ENCODE measurements around the gene FAM200B. TPM values are rescaled to one million over a fixed set of nuclear protein-coding genes. Genes with fewer than 3 reads are reported as not detected.
A peak's percentile ranks its signal among the peaks of the same experiment; 100 is the strongest.

Gene FAM200B
- total and polyA plus RNA-seq, 7 experiments from 2014 or later, result 10.6 to 91.6 (median 35.8) TPM

DNA sequence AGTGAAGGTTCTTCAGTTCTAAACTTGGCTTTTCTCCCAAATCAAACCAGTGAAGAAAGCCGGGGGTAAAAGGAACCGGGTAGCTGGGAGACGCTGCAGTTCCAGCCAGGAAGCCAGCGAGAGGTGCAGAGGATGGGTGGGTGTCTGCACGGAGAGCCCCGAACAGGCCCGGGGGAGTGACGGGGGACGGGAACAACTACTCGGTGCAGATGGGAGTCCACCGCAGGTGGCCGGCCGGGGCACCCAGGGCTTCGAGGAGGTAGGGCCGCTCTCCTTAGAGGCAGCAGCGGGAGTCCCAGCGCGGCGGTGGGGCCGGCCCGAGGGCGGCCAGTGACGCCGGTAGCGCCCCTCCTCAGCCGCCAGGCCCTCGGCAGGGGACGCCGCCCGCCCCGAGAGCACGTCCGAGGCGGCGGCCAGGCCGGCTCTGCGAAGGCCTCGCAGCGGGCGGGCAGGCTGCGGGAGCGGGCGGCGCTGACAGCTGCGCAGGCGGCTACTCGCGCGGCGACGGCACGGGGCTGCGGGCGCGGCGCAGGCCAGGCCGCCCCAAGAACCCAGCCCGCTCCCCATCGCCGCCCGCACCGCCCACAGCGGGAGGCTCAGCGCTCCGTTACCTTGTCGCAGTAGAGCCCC, 26.9 kb upstream of the FAM200B start:
- intact Hi-C loops (cut with micrococcal nuclease), result loop anchor here (1.0 to 10.0 kb wide), 12 partner anchors 27 to 1683 kb away; partner anchors contain the start of genes CPEB2 (in 2 of the 2), FAM200B (in 2 of the 2), CD38 (in 1 of the 2) and TAPT1 (in 1 of the 2)
- ChIA-PET POLR2A (interaction anchor here (0.6 to 4.6 kb wide), 9 partner anchors 10 to 730 kb away, joined by 3 to 44 read pairs (median 3); partner anchors contain the start of gene FAM200B), CTCF (interaction anchor here (0.6 to 1.6 kb wide), 2 partner anchors 30 to 197 kb away, joined by 3 to 4 read pairs; no protein-coding TSS in a partner anchor)
- peak; percentile 63 for ATAC-seq
- peaks cover 0 to 2% (median 0%) of the 10 kb centered on the region in 5 donors for H3K27me3 Mint-ChIP-seq
- peaks cover 0 to 4% (median 0%) of the 10 kb centered on the region in 11 donors for H3K9me3 Mint-ChIP-seq
- Histone ChIP-seq H3K36me3 (ENCODE audit: control insufficient read depth in 2 of 3, insufficient read depth in 3 of 3, low read length in 3 of 3) (peaks cover 0 to 3% (median 0%) of the 10 kb centered on the region in 3 experiments), H3K4me3 (ENCODE audit: low read length) (peak overlapping the region; percentile 67), H3K27me3 (ENCODE audit: control insufficient read depth in 2 of 2, insufficient read depth in 2 of 2, low read length in 2 of 2) (no peaks in the 10 kb centered on the region), H3K27ac (ENCODE audit: low read depth, low read length) (peak overlapping the region; percentile 90), H3K9me3 (ENCODE audit: control insufficient read depth in 2 of 3, low read length in 3 of 3) (no peaks in the 10 kb centered on the region), H3K4me1 (ENCODE audit: control insufficient read depth in 2 of 2, insufficient read depth in 2 of 2, low read length in 2 of 2) (peaks cover 34 to 35% of the 10 kb centered on the region in 2 donors)
- H3K36me3 Mint-ChIP-seq, result peaks cover 0 to 4% (median 0%) of the 10 kb centered on the region in 5 donors
- peak in 4 of 9 donors; percentile 18 to 37 (median 28) for DNase-seq
- H3K27ac Mint-ChIP-seq, result peak overlapping the region; percentile 90 to 98 (median 96)
- peak overlapping the region; percentile 94 to 100 (median 97) for H3K4me3 Mint-ChIP-seq
- peaks cover 27 to 56% (median 48%) of the 10 kb centered on the region in 7 donors for H3K4me1 Mint-ChIP-seq

DNA sequence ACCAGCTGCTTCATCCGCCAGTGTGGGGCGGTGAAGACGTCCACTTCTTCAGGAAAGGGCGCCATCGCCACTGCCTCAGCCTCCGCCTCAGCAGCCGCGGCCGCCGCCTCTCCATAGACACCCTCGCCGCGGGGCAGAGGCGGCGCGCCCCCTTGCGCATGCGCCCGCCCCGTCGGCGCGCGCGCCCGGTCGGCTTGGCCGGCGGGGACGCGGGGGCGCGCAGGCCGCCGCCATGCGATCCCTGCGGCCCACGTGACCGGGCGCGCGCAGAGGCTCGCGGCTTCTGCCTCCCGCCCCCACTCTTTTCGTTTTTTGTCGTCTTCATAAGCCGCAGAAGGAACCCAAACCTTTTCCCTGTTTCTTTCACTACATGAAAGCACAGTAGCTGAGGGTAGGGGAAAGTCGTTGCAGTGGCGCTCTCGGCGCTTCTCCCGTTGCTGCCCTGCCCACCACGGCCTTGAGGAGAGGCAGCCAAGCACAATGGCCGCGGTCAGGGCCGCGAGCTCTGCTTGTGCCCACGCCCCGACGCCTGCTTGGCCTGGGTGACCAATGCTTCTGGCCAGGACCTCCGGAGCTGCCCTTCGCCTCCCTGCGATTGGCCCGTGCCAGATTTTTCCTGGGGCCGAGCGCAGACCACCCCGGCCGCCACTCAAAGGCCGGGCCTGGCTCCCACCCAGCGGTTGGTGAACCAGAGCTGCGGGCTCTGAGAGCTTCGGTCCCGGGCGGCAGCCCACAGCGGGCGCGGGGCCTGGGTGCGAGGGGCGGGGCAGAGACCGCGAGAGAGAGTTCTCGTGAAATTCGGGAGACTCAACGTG, 26.2 kb upstream of the FAM200B start, which contains the start of gene FBXL5:
Gene FBXL5 (minus strand): TSS at position 135 of the 815 bp plus-strand sequence. CDS start 70 bp downstream, at position 65.
- CTCF ChIA-PET, result no interaction called here
- H3K4me3 ChIP-seq (ENCODE audit: low read length), result peak within 1 kb of the TSS; percentile 87
- peaks cover 21 to 49% (median 45%) of the 10 kb centered on the region in 7 donors for H3K4me1 Mint-ChIP-seq
- intact Hi-C loops (cut with micrococcal nuclease), result loop anchor here (1.0 to 10.0 kb wide), 7 partner anchors 26 to 1682 kb away; partner anchors contain the start of genes CPEB2 (in 2 of the 2), FAM200B (in 2 of the 2) and CD38 (in 1 of the 2)
- H3K27ac ChIP-seq (ENCODE audit: low read depth, low read length), result peak within 1 kb of the TSS; percentile 90
- H3K9me3 Mint-ChIP-seq, result peaks cover 0 to 4% (median 0%) of the 10 kb centered on the region in 11 donors
- no peaks in the 10 kb centered on the region for H3K9me3 ChIP-seq (ENCODE audit: control insufficient read depth in 2 of 3, low read length in 3 of 3)
- peaks cover 0 to 4% (median 0%) of the 10 kb centered on the region in 5 donors for H3K36me3 Mint-ChIP-seq
- peaks cover 29% of the 10 kb centered on the region in 2 donors for H3K4me1 ChIP-seq (ENCODE audit: control insufficient read depth in 2 of 2, insufficient read depth in 2 of 2, low read length in 2 of 2)
- H3K4me3 Mint-ChIP-seq, result peak within 1 kb of the TSS; percentile 94 to 100 (median 97)
- H3K27ac Mint-ChIP-seq, result peak within 1 kb of the TSS; percentile 90 to 98 (median 98)
- peaks cover 0 to 3% (median 0%) of the 10 kb centered on the region in 3 experiments for H3K36me3 ChIP-seq (ENCODE audit: control insufficient read depth in 2 of 3, insufficient read depth in 3 of 3, low read length in 3 of 3)
- peak; percentile 77 to 92 (median 87) for DNase-seq
- H3K27me3 Mint-ChIP-seq, result peaks cover 0 to 2% (median 0%) of the 10 kb centered on the region in 5 donors
- peak; percentile 92 for ATAC-seq
- POLR2A ChIA-PET, result interaction anchor here (0.6 to 4.6 kb wide), 12 partner anchors 9 to 730 kb away, joined by 3 to 44 read pairs (median 4); partner anchors contain the start of gene FAM200B
- H3K27me3 ChIP-seq (ENCODE audit: control insufficient read depth in 2 of 2, insufficient read depth in 2 of 2, low read length in 2 of 2), result no peaks in the 10 kb centered on the region

DNA sequence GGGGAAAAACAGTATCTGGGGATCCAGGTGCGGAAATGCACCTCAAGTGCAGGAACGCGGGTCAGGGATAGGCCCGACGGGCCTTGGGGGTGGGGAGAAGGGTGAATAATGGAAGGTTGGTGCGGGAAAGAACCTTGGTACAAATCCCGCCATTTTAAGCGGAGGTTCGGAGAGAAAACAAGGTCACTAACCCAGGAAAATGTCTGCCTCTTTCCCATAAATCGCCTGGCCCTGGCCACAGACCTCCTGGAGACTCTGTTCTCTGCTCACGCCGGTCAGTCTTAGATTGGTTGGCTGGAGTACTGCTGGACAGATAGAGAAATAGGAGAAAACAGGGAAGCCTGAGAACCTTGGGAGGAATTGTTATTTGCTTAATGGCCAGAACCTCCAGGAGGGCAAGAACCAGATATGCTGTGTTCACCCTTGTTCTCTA, 25.6 kb upstream of the FAM200B start:
- Mint-ChIP-seq H3K27me3 (peaks cover 0 to 2% (median 0%) of the 10 kb centered on the region in 5 donors), H3K36me3 (peaks cover 0 to 4% (median 0%) of the 10 kb centered on the region in 5 donors), H3K27ac (peak overlapping the region; percentile 90 to 98 (median 96)), H3K9me3 (peaks cover 0 to 4% (median 0%) of the 10 kb centered on the region in 11 donors), H3K4me1 (peaks cover 19 to 44% (median 40%) of the 10 kb centered on the region in 7 donors), H3K4me3 (peak overlapping the region; percentile 91 to 99 (median 95))
- ATAC-seq, result no peak
- POLR2A ChIA-PET, result interaction anchor here (0.6 to 4.6 kb wide), 7 partner anchors 8 to 653 kb away, joined by 3 to 44 read pairs (median 4); partner anchors contain the start of gene FAM200B
- Histone ChIP-seq H3K27ac (ENCODE audit: low read depth, low read length) (peak overlapping the region; percentile 90), H3K36me3 (ENCODE audit: control insufficient read depth in 2 of 3, insufficient read depth in 3 of 3, low read length in 3 of 3) (peaks cover 0 to 3% (median 0%) of the 10 kb centered on the region in 3 experiments), H3K4me1 (ENCODE audit: control insufficient read depth in 2 of 2, insufficient read depth in 2 of 2, low read length in 2 of 2) (peaks cover 29% of the 10 kb centered on the region in 2 donors), H3K27me3 (ENCODE audit: control insufficient read depth in 2 of 2, insufficient read depth in 2 of 2, low read length in 2 of 2) (no peaks in the 10 kb centered on the region), H3K4me3 (ENCODE audit: low read length) (peak overlapping the region; percentile 87), H3K9me3 (ENCODE audit: control insufficient read depth in 2 of 3, low read length in 3 of 3) (no peaks in the 10 kb centered on the region)
- peak in 1 of 9 donors; percentile 11 for DNase-seq
- intact Hi-C loops (cut with micrococcal nuclease), result loop anchor here (5.0 to 10.0 kb wide), 2 partner anchors 731 to 1681 kb away; no protein-coding TSS in a partner anchor
- CTCF ChIA-PET, result no interaction called here

DNA sequence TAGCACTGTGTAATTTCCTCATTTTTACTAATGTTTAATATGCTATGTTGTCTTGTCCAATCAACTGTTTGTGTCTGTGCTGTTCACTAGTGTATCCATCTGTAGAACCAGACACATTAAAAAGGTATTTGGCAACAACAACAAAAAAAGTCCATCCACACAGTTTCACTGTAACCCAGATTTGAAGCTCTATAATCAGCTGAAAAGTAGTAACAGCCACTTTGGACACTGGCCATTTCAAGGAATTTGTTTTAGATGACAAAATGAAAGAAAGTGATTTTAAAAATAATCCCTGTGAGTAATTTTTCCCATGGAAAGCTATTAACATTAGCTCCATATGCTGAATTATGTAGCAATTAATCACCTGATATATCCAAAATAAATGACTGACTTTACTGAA, 24.3 kb upstream of the FAM200B start:
- H3K4me3 ChIP-seq (ENCODE audit: low read length), result no peak overlapping the region
- Mint-ChIP-seq H3K27ac (peak overlapping the region in 3 of 9 donors; percentile 79 to 98 (median 96)), H3K4me3 (peak overlapping the region in 3 of 10 donors; percentile 18 to 67 (median 50))

DNA sequence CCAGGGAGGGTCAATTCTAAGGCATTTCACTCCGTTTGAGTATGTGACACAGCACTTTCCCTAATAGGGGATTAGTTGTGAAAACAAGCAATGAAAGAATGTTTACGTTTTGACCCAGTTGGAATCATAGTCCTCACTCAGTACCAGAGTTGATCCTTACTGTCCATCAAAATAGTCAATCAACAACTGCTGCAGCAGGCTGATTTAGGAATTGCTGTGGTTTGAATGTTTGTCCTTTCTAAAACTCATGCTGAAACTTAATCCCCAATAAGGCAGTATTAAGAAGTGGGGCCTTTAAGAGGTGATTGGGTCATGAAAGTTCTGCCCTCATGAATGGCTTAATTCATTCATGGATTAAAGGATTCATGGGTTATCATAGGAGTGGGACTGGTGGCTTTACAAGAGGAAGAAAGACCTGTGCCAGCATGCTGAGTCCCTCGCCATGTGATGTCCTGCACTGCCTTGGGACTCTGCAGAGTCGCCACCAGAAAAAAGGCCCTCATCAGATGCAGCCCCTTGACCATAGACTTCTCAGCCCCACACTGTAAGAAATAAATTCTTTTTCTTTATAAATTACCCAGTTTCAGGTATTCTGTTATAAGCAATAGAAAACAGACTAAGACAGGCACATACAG, 23.4 kb upstream of the FAM200B start:
- H3K4me3 ChIP-seq (ENCODE audit: low read length), result no peak overlapping the region
- H3K36me3 ChIP-seq (ENCODE audit: control insufficient read depth in 2 of 3, insufficient read depth in 3 of 3, low read length in 3 of 3), result peaks cover 0 to 3% (median 0%) of the 10 kb centered on the region in 3 experiments
- peaks cover 0 to 2% (median 0%) of the 10 kb centered on the region in 5 donors for H3K27me3 Mint-ChIP-seq
- peaks cover 12% of the 10 kb centered on the region in 2 donors for H3K4me1 ChIP-seq (ENCODE audit: control insufficient read depth in 2 of 2, insufficient read depth in 2 of 2, low read length in 2 of 2)
- no peaks in the 10 kb centered on the region for H3K27me3 ChIP-seq (ENCODE audit: control insufficient read depth in 2 of 2, insufficient read depth in 2 of 2, low read length in 2 of 2)
- no peak overlapping the region for H3K27ac Mint-ChIP-seq
- peaks cover 0 to 4% (median 0%) of the 10 kb centered on the region in 11 donors for H3K9me3 Mint-ChIP-seq
- CTCF ChIA-PET, result no interaction called here
- H3K4me3 Mint-ChIP-seq, result no peak overlapping the region
- H3K36me3 Mint-ChIP-seq, result peaks cover 0 to 4% (median 0%) of the 10 kb centered on the region in 5 donors
- ATAC-seq (no peak), DNase-seq (no peak)
- POLR2A ChIA-PET, result no interaction called here
- intact Hi-C loops (cut with micrococcal nuclease), result loop anchor here (5.0 to 10.0 kb wide), 2 partner anchors 733 to 1679 kb away; no protein-coding TSS in a partner anchor
- H3K27ac ChIP-seq (ENCODE audit: low read depth, low read length), result no peak overlapping the region
- H3K4me1 Mint-ChIP-seq, result peaks cover 7 to 25% (median 18%) of the 10 kb centered on the region in 7 donors
- H3K9me3 ChIP-seq (ENCODE audit: control insufficient read depth in 2 of 3, low read length in 3 of 3), result no peaks in the 10 kb centered on the region

More for the DNA sequence above, 24.3 kb upstream of the FAM200B start:
- Mint-ChIP-seq H3K4me1 (peaks cover 12 to 33% (median 26%) of the 10 kb centered on the region in 7 donors), H3K9me3 (peaks cover 0 to 4% (median 0%) of the 10 kb centered on the region in 11 donors), H3K36me3 (peaks cover 0 to 4% (median 0%) of the 10 kb centered on the region in 5 donors), H3K27me3 (peaks cover 0 to 2% (median 0%) of the 10 kb centered on the region in 5 donors)
- peaks cover 0 to 3% (median 0%) of the 10 kb centered on the region in 3 experiments for H3K36me3 ChIP-seq (ENCODE audit: control insufficient read depth in 2 of 3, insufficient read depth in 3 of 3, low read length in 3 of 3)
- CTCF ChIA-PET, result no interaction called here
- no peak for DNase-seq
- no peaks in the 10 kb centered on the region for H3K9me3 ChIP-seq (ENCODE audit: control insufficient read depth in 2 of 3, low read length in 3 of 3)
- POLR2A ChIA-PET, result interaction anchor here (4.6 kb wide), 1 partner anchor 25 kb away, joined by 44 read pairs; the partner anchor contains the start of gene FAM200B
- no peak for ATAC-seq
- peaks cover 20 to 21% of the 10 kb centered on the region in 2 donors for H3K4me1 ChIP-seq (ENCODE audit: control insufficient read depth in 2 of 2, insufficient read depth in 2 of 2, low read length in 2 of 2)
- intact Hi-C loops (cut with micrococcal nuclease), result loop anchor here (5.0 to 10.0 kb wide), 2 partner anchors 733 to 1680 kb away; no protein-coding TSS in a partner anchor
- no peaks in the 10 kb centered on the region for H3K27me3 ChIP-seq (ENCODE audit: control insufficient read depth in 2 of 2, insufficient read depth in 2 of 2, low read length in 2 of 2)
- no peak overlapping the region for H3K27ac ChIP-seq (ENCODE audit: low read depth, low read length)
